Activated naive CD4-positive, alpha-beta T cell treated with Interleukin-2 at 50 U/mL for 16 hours (primary cell): Measurements from ENCODE around the gene AGRN.

ENCODE experiments used
- DNase-seq: peaks from one replicate; pipeline ENCODE4 v3.0.0-alpha.2; 2020

Gene AGRN

DNA sequence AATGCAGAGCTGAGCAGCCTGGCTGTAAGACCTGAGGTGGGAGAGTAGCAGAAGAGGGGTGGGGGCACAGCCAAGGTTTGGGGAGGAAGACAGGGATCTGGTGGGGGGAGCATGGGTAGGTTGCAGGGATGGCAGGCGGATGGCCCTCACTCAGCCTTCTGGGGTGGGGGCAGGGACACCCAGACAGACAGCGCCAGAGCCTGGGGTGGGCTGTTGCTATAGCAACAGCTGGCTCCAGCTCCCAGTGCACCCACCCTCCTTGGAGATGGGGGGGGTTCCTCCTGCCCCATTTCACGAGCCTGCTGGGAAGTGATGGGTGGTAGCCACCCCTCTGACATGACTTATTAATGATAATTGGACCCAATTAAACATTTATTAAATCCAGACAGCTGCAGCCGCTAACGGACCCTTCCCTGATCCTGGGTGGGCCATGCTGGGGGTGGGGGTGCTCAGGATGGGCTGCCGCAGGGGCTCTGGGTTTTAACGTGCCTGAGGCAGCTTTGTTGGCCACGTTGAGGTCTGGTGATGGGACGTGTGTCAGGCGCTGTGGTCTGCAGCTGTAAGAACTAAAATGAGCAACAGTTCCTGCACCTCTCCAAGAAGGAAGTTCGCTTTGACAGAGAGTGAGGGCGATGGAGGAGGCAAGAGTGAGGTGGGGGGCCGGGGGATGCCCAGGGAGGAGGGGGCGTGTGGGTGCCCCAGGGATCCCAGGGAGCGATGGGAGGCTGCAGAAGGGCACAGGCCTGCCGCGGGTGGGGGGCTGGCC lies 19.4 kb downstream of the AGRN start:
- no peak for DNase-seq

DNA sequence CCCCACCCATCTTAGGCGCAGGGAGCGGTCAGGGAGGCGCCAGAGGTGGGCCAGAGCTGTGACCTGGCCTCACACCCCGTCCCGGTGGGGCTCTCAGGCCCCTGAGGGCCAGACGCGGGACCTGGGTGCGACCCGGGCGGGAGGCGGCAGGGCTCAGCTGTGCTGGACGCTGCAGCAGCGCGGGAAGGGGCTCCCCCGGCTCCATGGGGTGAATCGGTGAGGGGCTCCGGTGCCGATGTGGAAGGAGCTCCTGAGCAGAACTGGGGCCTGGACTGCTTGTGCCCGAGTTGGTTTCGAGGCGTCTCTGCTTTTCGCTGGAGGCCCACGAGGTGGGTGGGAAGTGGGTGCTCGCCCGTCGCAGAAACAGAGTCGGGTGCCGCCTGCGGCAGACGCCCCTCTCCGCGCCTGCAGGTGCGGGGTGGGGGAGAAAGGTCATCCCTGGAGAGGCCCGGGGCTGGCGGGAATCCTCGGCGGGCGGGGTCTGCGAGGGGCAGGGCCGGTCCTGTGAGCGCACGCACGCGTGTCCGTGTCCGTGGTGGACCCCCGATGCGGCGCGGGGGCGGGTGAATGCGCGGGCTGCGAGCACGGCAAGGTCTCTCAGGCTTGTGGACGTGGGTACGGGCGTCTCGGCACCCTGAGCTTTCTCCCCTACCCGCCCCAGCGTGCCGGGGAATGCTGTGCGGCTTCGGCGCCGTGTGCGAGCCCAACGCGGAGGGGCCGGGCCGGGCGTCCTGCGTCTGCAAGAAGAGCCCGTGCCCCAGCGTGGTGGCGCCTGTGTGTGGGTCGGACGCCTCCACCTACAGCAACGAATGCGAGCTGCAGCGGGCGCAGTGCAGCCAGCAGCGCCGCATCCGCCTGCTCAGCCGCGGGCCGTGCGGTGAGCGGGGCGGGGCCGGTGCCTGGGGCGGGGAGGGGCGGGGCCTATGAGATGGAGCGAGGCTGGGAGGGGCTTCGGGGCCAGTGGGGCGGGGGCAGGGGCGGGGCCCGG lies 20.4 kb downstream of the AGRN start:
- DNase-seq, result peak; percentile 73

DNA sequence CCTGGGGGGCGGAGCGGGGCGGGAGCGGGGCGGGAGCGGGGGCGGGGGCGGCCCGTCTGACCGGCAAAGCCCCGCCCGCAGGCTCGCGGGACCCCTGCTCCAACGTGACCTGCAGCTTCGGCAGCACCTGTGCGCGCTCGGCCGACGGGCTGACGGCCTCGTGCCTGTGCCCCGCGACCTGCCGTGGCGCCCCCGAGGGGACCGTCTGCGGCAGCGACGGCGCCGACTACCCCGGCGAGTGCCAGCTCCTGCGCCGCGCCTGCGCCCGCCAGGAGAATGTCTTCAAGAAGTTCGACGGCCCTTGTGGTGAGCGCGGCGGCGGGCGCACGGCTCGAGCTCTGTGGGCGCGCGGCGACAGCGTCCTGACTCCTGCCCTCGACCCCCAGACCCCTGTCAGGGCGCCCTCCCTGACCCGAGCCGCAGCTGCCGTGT lies 21.2 kb downstream of the AGRN start:
- no peak for DNase-seq

DNA sequence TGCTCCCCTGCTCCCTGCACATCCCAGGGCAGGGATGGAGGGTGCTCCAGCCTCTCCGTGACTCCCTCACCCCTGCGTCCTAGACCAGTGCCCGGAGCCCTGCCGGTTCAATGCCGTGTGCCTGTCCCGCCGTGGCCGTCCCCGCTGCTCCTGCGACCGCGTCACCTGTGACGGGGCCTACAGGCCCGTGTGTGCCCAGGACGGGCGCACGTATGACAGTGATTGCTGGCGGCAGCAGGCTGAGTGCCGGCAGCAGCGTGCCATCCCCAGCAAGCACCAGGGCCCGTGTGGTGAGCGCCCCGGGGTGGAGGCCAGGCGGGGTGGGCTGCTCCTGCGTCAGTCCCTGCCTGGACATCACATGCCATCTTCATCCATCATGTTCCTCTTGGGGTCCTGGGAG lies 22.0 kb downstream of the AGRN start:
- no peak for DNase-seq

DNA sequence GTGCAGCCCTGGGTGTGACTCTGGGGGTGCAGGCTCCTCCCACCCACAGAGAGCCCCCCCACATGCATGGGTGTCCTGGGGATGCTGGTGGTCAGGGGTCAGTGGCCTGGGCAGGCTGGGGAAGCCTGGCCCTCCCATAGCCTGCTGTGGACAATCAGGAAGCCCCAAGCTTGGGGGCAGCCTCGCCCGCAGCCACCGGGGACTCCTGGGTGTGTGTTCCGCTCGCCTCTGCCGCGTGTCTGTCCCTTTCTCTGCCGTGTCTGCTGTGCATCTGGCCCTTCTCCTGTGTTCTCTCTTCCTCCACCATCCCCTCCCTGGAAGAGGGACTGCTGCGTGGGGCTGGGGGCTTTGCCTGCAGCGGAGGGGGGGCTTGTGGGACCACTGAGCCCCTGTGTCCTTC lies 22.9 kb downstream of the AGRN start:
- DNase-seq, result no peak

DNA sequence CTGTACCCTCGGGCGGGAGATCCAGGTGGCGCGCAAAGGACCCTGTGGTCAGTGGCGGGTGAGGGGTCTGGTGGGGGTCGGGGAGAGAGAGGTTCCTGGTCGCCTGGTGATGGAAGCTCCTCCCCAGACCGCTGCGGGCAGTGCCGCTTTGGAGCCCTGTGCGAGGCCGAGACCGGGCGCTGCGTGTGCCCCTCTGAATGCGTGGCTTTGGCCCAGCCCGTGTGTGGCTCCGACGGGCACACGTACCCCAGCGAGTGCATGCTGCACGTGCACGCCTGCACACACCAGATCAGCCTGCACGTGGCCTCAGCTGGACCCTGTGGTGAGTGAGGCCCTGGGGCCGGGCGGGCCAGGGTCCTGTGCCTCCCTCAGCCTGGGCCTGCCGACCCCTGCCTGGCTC lies 23.5 kb downstream of the AGRN start:
- no peak for DNase-seq

DNA sequence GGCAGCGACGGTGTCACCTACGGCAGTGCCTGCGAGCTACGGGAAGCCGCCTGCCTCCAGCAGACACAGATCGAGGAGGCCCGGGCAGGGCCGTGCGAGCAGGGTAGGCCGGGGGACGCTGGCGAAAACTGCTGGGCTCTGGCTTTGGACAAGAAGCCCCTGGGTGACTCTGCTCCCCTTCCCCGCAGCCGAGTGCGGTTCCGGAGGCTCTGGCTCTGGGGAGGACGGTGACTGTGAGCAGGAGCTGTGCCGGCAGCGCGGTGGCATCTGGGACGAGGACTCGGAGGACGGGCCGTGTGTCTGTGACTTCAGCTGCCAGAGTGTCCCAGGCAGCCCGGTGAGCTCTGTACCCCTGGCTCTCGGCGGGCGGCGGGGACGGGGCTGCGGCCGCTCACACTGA lies 24.0 kb downstream of the AGRN start:
- DNase-seq, result no peak

DNA sequence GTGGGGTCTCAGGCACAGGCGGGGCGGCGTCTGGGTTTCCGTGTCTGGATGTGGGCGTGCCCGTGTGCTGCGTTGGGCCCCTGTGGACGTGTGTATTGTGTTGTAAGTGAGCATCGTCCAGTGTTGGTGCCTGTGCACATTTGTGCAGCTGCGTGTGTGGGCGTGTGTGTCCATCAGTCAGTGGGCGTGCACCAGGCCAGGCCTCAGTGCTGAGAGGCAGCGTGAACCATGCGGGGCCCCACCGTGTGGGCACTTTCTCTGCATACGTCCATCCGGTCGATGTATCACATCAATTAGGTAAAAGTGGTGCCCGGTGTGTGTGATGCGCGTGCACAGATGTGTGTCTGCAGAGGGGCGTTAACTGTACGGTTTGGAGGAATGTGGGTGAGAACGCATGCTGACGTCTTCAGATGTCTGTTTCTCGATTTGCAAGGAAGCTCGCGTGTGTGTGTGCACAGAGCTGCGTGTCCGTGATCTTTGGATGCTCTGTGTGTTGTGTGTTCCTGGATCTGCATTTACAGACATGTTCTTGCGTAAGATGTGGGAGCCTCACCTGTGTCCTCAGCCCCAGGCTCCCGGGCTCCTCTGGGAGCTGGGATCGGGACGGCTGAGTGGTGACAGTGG lies 24.6 kb downstream of the AGRN start:
- no peak for DNase-seq

DNA sequence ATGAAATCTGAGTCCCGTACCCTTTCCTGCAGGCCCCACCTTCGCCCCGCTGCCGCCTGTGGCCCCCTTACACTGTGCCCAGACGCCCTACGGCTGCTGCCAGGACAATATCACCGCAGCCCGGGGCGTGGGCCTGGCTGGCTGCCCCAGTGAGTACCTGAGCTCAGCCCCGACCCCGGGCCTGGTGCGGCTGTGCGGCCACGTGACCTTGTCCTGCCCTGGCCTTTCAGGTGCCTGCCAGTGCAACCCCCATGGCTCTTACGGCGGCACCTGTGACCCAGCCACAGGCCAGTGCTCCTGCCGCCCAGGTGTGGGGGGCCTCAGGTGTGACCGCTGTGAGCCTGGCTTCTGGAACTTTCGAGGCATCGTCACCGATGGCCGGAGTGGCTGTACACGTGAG lies 25.2 kb downstream of the AGRN start:
- no peak for DNase-seq

DNA sequence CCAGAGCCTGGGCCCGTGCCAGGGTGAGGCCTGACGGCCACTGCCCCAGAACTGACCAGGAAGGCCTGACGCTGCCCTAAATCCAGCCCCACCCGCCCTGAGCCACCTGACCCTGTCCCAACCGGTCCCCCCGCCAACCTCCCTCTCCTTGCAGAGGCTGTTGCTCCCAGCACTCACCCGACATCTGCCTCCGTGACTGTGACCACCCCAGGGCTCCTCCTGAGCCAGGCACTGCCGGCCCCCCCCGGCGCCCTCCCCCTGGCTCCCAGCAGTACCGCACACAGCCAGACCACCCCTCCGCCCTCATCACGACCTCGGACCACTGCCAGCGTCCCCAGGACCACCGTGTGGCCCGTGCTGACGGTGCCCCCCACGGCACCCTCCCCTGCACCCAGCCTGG lies 26.3 kb downstream of the AGRN start:
- no peak for DNase-seq

DNA sequence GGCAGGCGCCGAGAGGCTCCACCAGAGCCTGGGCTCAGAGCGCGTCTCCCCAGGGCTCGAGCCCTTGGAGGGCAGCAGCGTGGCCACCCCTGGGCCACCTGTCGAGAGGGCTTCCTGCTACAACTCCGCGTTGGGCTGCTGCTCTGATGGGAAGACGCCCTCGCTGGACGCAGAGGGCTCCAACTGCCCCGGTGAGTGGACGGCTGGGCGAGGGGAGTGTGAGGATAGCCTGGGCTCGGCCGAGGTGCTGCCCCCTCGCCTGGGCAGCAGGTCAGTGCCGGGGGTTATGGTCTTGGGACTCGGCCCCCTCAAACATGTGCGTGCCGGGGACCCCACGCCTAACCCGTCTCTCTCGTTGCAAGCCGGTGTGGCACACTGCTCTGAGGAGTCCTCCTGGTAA lies 26.8 kb downstream of the AGRN start:
- DNase-seq, result no peak

DNA sequence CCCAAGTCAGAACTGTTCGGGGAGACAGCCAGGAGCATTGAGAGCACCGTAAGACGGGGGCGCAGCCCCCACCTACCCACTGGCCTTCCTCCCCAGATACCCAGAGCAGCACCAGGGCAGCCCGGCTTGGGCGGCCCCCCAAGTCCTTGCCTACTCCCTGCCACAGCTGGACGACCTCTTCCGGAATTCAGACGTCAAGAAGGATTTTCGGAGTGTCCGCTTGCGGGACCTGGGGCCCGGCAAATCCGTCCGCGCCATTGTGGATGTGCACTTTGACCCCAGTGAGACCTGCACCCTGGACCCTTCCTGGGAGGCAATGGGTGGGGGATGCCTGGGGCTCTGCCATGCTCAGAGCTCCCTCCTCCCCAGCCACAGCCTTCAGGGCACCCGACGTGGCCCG lies 27.5 kb downstream of the AGRN start:
- DNase-seq, result no peak

DNA sequence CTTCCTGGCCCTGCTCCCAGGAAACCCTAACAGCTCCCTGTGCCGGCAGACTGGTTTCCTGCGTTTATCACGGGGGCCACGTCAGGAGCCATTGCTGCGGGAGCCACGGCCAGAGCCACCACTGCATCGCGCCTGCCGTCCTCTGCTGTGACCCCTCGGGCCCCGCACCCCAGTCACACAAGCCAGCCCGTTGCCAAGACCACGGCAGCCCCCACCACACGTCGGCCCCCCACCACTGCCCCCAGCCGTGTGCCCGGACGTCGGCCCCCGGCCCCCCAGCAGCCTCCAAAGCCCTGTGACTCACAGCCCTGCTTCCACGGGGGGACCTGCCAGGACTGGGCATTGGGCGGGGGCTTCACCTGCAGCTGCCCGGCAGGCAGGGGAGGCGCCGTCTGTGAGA lies 28.0 kb downstream of the AGRN start:
- DNase-seq, result no peak

DNA sequence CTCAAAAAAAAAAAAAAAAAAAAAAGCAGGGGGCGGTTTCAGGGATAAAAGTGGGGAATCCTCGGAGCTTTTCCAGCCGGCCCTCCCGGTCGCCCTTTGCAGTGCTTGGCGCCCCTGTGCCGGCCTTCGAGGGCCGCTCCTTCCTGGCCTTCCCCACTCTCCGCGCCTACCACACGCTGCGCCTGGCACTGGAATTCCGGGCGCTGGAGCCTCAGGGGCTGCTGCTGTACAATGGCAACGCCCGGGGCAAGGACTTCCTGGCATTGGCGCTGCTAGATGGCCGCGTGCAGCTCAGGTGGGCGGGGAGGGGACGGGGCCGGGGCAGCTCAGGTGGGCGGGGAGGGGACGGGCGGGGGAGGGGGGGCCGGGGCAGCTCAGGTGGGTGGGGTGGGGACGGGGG lies 28.8 kb downstream of the AGRN start:
- DNase-seq, result no peak

DNA sequence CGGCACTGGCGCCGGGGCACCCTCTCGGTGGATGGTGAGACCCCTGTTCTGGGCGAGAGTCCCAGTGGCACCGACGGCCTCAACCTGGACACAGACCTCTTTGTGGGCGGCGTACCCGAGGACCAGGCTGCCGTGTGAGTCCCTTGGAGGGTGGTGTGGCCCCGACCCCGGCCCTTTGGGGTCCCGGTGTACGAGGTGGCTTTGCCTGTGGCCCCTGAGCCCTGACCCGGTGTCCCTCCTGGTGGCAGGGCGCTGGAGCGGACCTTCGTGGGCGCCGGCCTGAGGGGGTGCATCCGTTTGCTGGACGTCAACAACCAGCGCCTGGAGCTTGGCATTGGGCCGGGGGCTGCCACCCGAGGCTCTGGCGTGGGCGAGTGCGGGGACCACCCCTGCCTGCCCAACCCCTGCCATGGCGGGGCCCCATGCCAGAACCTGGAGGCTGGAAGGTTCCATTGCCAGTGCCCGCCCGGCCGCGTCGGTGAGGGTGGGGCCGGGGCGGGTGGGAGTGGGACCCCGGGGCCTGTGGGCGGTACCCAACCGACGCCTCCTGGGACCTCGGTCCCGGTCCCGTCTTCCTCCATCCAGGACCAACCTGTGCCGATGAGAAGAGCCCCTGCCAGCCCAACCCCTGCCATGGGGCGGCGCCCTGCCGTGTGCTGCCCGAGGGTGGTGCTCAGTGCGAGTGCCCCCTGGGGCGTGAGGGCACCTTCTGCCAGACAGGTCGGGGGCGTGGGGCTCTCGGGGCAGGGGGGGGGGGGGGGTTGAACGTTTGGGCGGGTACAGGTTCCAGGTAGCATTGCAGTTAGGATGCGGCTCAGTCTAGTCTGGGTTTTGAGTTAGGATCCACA lies 29.6 kb downstream of the AGRN start:
- DNase-seq, result no peak

DNA sequence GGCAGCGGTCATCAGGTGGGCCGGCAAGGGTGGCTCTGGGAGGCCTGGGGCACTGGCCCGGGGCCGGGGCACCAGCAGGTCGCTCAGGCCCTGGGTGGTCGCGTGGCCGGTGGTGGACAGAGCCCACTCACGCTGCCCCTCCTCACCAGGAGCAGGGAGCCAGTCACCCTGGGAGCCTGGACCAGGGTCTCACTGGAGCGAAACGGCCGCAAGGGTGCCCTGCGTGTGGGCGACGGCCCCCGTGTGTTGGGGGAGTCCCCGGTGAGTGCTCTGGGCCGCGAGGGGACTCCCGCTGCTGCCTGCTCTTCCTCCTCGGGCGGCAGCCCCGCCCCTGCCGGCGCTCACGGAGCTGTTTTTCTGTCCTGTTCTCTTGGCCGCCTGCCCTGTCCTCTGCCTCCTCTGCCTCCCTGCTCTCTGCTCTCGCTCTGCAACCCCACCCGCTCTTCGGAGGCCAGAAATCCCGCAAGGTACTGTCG lies 30.7 kb downstream of the AGRN start:
- no peak for DNase-seq

DNA sequence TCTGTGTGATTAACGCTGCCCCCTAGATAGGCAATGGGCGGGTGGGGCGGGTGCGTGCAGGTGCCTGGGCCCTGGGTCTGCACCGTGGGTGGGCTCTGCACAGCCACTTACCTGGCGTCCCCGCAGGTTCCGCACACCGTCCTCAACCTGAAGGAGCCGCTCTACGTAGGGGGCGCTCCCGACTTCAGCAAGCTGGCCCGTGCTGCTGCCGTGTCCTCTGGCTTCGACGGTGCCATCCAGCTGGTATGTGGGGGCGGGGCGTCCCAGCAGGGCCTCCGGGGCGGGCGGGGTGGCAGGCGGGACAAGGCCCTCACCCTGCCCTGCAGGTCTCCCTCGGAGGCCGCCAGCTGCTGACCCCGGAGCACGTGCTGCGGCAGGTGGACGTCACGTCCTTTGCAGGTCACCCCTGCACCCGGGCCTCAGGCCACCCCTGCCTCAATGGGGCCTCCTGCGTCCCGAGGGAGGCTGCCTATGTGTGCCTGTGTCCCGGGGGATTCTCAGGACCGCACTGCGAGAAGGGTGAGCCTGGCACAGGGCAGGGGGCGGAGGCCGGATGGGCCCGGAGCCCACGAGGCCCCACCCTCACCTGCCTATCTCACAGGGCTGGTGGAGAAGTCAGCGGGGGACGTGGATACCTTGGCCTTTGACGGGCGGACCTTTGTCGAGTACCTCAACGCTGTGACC lies 31.3 kb downstream of the AGRN start:
- DNase-seq, result no peak

DNA sequence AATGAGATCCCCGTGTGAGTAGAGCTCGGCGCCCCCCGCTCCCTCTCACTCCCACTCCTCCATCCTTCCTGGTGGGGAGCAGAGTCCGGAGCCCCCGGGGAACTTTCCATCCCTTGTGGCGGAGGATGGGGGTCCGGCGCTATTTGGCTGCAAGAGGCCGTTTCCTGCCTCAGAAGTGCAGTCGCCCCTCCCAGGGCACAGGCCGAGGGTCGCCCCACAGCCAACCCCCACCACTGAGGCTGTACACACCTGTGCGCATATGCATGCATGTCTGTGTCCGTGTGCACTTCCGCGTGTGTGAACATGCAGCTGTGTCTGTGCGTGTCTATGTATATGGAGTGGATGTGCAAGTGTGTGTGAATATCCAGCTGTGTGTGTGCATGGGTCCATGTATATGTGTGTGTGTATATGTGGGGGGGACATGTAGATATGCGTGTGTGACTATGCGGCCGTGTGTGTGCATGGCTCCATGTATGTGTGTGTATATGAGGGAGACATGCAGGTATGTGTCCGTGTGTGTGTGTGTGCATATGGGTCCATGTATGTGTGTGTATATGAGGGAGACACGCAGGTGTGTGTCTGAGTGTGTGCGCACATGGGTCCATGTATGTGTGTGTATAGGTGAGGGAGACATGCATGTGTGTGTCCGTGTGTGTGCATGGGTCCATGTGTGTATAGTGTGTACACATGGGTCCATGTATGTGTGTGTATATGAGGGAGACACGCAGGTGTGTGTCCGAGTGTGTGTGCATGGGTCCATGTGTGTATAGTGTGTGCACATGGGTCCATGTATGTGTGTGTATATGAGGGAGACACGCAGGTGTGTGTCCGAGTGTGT lies 32.3 kb downstream of the AGRN start:
- no peak for DNase-seq

DNA sequence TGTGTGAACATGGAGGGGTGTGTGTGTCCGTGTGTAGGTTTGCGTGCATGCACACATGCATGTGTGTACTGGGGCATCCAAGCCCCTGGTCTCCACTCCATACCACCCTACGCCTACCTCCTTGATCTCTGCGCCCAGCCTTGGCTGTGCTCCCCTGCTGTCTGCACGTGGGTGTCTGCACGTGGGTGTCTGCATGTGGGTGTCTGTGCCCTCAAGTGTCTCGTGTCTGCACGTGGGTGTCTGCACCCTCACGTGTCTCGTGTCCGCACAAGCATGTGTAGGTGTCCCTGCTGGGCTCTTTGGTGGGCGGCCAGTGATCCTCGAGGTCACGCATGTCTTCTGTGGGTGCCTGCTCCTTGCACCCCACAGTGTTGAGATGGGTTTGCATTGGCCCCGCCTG lies 33.1 kb downstream of the AGRN start:
- DNase-seq, result no peak

DNA sequence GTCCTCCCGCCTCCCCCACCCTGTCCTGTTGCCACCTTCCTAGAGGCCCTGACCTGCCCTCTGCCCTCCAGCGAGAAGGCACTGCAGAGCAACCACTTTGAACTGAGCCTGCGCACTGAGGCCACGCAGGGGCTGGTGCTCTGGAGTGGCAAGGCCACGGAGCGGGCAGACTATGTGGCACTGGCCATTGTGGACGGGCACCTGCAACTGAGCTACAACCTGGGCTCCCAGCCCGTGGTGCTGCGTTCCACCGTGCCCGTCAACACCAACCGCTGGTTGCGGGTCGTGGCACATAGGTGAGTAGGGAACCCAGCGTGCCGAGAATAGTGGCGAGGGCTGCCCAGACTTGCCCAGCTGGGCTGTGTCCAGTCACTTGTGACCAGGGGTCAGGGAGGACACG lies 33.8 kb downstream of the AGRN start:
- DNase-seq, result no peak

DNA sequence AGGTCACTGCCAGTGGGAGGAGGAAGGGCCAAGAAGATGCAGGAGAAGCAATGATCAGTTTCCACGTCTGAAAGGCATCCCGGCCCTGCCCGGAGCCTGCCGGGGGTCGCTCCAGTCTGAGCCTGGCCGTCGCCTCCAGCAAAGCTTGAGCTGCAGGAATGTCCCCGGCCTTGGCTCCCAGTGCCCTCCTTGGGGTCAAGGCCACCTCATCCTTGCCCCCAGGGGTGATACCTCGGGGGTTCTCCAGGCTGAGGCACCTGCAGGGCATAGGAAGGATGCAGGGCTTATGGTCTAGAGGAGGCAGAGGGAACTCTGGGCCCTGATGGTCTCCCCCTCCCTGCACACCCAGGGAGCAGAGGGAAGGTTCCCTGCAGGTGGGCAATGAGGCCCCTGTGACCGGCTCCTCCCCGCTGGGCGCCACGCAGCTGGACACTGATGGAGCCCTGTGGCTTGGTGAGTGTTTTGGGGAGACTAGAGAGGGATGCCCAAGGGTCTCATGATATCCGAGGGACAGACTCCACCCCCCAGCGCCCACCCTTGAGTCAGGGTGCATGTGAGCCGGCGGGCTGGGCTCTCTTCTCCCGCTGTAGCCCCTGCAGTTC lies 34.3 kb downstream of the AGRN start:
- DNase-seq, result no peak
